ENCODE results near the gene KCNQ1.

The KCNQ1 gene

DNA sequence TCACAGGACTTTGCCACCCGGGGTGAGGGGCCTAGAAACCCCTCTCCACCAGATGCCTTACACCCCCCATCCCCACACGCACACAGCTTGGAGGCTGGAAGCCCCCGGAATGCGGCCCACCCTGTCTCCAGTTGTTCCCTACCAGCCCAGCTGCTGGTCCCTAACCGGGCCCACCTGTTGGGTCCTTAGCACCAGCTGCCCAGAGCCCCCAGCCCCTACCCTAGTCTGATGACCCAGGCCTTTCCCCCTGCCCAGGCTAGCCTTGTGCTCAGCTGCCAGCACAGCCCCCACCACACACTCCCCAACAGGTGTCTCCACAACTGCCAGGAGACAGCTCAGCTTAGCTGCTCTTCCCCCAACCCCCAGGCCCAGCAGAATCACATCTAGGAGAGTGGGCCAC lies 373.7 kb downstream of the KCNQ1 start:
- FAIRE-seq: no peak
- TF ChIP-seq POLR2A (IDR thresholded peaks at IDR 0.05; ENCODE audit: low read depth, low read length): no peak
- DNase-seq (ENCODE audit: insufficient read length, low spot score): no peak

DNA sequence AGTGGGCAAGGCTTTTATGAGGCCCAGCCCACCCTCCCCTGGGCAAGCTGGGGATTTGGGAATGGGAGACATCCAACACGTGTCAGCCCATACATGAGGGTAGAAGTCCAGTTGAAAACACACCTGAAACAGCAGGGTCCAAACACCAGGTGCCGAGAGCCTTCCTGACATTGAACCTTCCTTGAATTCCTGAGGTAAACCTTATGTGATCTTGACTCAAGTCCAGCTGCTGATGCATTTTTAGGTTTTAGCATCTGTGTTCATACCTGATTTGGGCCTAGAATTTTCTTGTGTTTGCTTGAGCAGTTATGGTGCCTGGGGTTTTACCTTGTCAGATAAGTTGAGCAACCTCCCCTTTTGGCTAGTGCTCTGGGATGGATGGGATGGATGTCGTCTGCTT lies 374.5 kb downstream of the KCNQ1 start:
- FAIRE-seq (no peak), DNase-seq (ENCODE audit: insufficient read length, low spot score) (no peak)
- TF ChIP-seq POLR2AphosphoS5 (IDR thresholded peaks at IDR 0.05; ENCODE audit: low read depth, low read length): no peak
- TF ChIP-seq PAX5 (IDR thresholded peaks at IDR 0.05; ENCODE audit: insufficient read depth, low read length, severe bottlenecking): no peak
- TF ChIP-seq POU2F2 (IDR thresholded peaks at IDR 0.05; ENCODE audit: low read depth, low read length): no peak
- TF ChIP-seq POLR2A (IDR thresholded peaks at IDR 0.05; ENCODE audit: low read depth, low read length): no peak
- no peak for TF ChIP-seq TAF1 (IDR thresholded peaks at IDR 0.05; ENCODE audit: low read depth, low read length)
- TF ChIP-seq SPI1 (IDR thresholded peaks at IDR 0.05; ENCODE audit: low read depth, low read length): no peak

DNA sequence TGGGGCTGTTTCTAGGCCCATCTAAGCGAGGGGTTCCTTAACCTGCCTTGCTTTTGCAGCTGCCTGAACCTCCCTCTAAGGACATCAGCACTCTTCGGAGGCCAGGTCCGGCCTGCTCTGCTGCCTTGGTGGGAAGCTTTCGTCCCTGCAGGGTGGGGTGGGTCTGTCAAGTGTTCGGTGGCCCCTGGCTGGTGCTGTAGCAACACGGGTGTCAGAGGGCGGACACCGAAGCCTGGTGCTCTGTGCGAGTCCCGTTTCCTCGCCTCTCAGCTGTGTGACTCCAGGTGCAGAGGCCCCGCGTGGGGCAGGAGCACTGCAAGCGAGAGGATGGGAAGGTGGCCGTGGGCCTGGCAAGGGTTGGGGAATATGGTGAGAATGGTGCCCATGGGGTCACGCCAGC lies 376.2 kb downstream of the KCNQ1 start:
- no peak for DNase-seq (ENCODE audit: insufficient read length, low spot score)
- FAIRE-seq: no peak
- TF ChIP-seq SPI1 (IDR thresholded peaks at IDR 0.05; ENCODE audit: low read depth, low read length) (no peak), POU2F2 (IDR thresholded peaks at IDR 0.05; ENCODE audit: low read depth, low read length) (no peak), TAF1 (IDR thresholded peaks at IDR 0.05; ENCODE audit: low read depth, low read length) (no peak), POLR2A (IDR thresholded peaks at IDR 0.05; ENCODE audit: low read depth, low read length) (no peak), POLR2AphosphoS5 (IDR thresholded peaks at IDR 0.05; ENCODE audit: low read depth, low read length) (no peak), PAX5 (IDR thresholded peaks at IDR 0.05; ENCODE audit: insufficient read depth, low read length, severe bottlenecking) (no peak)

DNA sequence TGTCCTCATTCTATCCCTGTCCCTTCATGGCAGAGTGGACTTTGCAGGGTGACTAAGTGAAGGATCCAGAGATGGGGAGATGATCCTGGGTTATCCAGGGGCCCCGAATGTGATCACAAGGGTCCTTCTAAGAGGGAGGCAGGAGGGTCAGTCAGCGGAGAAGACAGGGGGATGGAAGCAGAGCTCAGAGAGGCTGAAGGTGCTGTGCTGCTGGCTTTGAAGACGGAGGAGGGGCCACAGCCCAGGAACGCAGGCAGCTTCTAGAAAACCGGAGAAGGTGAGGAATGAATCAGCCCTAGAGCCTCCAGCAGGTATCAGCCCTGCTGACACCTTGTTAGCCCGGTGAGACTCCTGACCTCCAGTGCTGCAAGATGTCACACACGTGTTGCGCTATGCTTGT lies 377.1 kb downstream of the KCNQ1 start:
- DNase-seq (ENCODE audit: insufficient read length, low spot score) (no peak), FAIRE-seq (no peak)
- no peak for TF ChIP-seq TAF1 (IDR thresholded peaks at IDR 0.05; ENCODE audit: low read depth, low read length)
- TF ChIP-seq SPI1 (IDR thresholded peaks at IDR 0.05; ENCODE audit: low read depth, low read length): no peak
- TF ChIP-seq POU2F2 (IDR thresholded peaks at IDR 0.05; ENCODE audit: low read depth, low read length): no peak
- no peak for TF ChIP-seq PAX5 (IDR thresholded peaks at IDR 0.05; ENCODE audit: insufficient read depth, low read length, severe bottlenecking)
- no peak for TF ChIP-seq POLR2AphosphoS5 (IDR thresholded peaks at IDR 0.05; ENCODE audit: low read depth, low read length)
- TF ChIP-seq POLR2A (IDR thresholded peaks at IDR 0.05; ENCODE audit: low read depth, low read length): no peak

DNA sequence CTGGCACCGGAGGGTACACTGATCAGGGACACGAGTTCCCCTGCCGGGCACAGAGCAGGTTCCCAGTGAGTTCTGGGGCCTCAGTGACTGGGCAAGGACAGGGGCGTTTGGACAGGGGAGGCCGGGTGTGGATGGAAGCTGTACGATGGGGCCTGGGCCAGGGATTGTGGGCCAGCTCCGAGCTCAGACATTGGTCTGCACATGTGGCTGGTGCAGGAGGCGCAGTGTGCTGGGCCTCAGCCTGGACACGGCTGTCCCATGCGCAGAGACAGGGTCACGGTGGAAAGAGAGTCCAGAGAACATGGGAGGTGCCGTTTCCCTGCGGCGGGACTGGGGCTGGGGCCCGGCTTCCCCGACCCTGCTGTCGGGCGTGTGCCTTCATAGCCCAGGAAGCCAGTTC lies 380.0 kb downstream of the KCNQ1 start:
- no peak for FAIRE-seq
- no peak for TF ChIP-seq TAF1 (IDR thresholded peaks at IDR 0.05; ENCODE audit: low read depth, low read length)
- no peak for TF ChIP-seq POLR2AphosphoS5 (IDR thresholded peaks at IDR 0.05; ENCODE audit: low read depth, low read length)
- TF ChIP-seq PAX5 (IDR thresholded peaks at IDR 0.05; ENCODE audit: insufficient read depth, low read length, severe bottlenecking): no peak
- TF ChIP-seq POU2F2 (IDR thresholded peaks at IDR 0.05; ENCODE audit: low read depth, low read length): no peak
- TF ChIP-seq SPI1 (IDR thresholded peaks at IDR 0.05; ENCODE audit: low read depth, low read length): no peak
- TF ChIP-seq POLR2A (IDR thresholded peaks at IDR 0.05; ENCODE audit: low read depth, low read length): no peak
- DNase-seq (ENCODE audit: insufficient read length, low spot score): no peak

DNA sequence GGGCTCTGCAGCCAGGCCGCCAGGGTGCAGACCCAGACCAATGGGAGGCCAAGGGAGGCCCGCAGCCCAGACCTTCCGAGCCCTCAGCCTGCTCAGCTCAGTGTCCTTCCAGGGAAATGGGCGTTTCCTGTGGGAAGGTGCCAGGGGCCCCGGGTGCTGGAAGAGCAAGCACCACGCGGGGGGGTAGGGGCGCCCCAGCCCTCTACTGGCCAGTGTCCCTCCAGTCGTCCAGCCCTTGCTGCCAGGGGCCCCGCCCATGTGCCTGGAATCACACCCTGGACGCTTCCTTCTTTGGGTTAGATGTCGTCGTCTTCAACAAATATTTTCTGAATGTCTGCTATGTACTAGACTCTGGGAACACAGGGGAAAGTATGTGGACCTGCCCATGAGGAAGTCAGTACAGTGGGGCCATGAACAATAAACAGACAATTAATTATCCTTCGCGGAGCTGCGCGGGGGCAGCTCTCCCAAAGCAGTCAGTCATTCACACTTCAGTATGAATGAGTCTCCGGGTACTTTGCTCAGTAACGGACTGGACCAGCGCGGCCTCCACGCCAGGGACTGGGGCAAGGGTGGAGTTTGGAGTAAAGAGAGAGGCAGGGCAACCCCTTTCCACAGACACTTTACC lies 380.6 kb downstream of the KCNQ1 start:
- no peak for DNase-seq (ENCODE audit: insufficient read length, low spot score)
- FAIRE-seq: no peak
- TF ChIP-seq PAX5 (IDR thresholded peaks at IDR 0.05; ENCODE audit: insufficient read depth, low read length, severe bottlenecking) (no peak), POLR2AphosphoS5 (IDR thresholded peaks at IDR 0.05; ENCODE audit: low read depth, low read length) (no peak), POLR2A (IDR thresholded peaks at IDR 0.05; ENCODE audit: low read depth, low read length) (no peak), POU2F2 (IDR thresholded peaks at IDR 0.05; ENCODE audit: low read depth, low read length) (no peak)

DNA sequence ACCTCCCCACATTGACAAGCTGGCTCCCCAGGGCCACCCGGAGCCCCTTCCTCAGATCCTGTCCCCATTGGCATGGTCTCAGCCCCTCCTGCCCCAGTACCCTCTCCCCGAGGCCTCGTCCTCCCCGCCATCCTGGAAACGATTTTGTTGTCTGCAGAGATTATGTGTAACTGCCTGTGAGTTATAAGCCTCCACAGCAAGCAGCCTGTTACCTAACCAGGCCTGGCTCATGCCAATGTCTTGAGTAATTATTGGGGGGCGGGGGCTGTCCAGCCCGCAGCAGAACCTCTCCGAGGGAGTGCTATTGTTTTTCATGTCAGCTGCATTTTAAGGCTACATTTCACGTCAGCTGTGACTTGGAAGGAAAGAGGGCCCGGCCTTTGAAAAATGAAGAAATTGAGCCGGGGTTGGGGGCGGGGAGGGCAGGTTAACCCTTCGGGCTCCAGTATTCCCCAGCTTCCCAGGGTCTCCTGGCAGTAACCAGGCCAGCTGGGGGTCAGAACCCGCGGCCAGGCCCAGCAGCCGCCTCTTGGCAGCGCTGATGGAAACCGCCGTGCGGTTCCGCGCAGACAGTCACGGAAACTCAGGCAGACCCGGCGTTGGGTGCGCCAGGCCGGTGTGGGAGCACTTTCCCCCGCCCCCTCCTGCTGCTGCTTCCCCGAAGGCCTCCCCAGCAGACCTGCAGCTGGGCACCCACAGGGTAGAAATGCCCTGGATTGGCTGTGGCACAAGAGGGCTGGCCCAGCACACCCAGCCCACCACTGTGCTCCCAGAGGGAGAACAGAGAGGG lies 381.3 kb downstream of the KCNQ1 start:
- DNase-seq (ENCODE audit: insufficient read length, low spot score): no peak
- FAIRE-seq: no peak
- TF ChIP-seq POLR2AphosphoS5 (IDR thresholded peaks at IDR 0.05; ENCODE audit: low read depth, low read length) (no peak), SPI1 (IDR thresholded peaks at IDR 0.05; ENCODE audit: low read depth, low read length) (no peak), PAX5 (IDR thresholded peaks at IDR 0.05; ENCODE audit: insufficient read depth, low read length, severe bottlenecking) (no peak), POU2F2 (IDR thresholded peaks at IDR 0.05; ENCODE audit: low read depth, low read length) (no peak), TAF1 (IDR thresholded peaks at IDR 0.05; ENCODE audit: low read depth, low read length) (no peak), POLR2A (IDR thresholded peaks at IDR 0.05; ENCODE audit: low read depth, low read length) (no peak)

DNA sequence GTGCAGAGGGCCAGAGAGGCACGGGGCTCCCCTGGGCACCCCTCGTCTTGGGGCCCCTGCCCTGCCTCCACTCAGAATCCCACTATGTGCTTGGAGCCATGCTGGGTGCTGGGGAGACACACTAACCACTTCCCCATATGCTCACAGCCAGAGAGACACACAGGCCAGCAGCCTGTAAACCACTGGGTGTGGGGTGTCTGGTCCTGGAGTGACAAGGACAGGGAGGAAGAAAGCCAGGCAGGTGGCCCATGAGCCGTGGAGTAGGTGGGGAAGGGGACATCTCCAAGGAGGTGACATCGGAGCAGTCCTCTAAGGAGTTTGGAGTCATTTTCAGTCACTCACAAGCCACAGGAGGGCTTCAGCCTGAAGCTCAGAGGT lies 381.9 kb downstream of the KCNQ1 start:
- FAIRE-seq (no peak), DNase-seq (ENCODE audit: insufficient read length, low spot score) (no peak)
- TF ChIP-seq TAF1 (IDR thresholded peaks at IDR 0.05; ENCODE audit: low read depth, low read length) (no peak), SPI1 (IDR thresholded peaks at IDR 0.05; ENCODE audit: low read depth, low read length) (no peak), POLR2AphosphoS5 (IDR thresholded peaks at IDR 0.05; ENCODE audit: low read depth, low read length) (no peak), POU2F2 (IDR thresholded peaks at IDR 0.05; ENCODE audit: low read depth, low read length) (no peak)

DNA sequence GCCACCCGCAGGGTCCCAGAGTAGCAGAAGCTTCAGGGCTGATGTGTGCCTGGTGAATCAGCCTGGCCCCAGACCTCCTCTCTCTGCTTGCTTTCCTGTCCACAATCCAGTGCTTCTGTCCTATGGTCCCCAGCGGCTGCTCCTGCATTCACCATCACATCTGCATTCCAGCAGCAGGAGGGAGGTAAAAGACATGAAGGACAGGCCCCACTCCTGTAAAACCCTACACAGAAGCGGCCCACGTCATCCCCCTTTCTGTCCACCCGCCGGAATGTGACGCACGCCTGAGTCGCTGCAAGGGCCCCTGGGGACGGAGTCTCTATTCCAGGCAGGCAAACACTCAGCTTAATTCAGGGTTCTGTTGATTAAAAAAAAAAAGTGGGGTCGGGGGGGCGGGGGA lies 382.4 kb downstream of the KCNQ1 start:
- FAIRE-seq: no peak
- TF ChIP-seq POU2F2 (IDR thresholded peaks at IDR 0.05; ENCODE audit: low read depth, low read length): no peak
- no peak for TF ChIP-seq PAX5 (IDR thresholded peaks at IDR 0.05; ENCODE audit: insufficient read depth, low read length, severe bottlenecking)
- TF ChIP-seq SPI1 (IDR thresholded peaks at IDR 0.05; ENCODE audit: low read depth, low read length): no peak
- DNase-seq (ENCODE audit: insufficient read length, low spot score): no peak

DNA sequence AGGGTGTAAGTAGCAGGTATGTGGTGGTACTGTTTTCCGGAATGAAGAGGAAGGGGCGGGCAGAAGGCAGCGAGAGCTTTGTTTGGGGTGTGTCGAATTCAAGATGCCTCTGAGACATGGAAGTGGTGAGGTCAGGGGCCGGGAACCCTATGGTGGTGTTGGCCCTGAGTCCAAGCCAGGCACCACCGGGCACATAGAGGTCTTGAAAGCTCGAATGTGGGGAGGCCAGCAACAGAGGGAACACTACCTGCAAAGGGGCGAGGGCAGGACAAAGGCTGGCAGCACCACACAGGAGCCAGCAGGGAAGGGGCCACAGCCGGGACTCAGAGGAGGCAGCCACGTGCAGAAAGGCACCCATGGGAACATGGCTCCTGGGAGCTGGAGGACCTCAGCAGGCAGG lies 383.0 kb downstream of the KCNQ1 start:
- TF ChIP-seq TAF1 (IDR thresholded peaks at IDR 0.05; ENCODE audit: low read depth, low read length) (no peak), POLR2A (IDR thresholded peaks at IDR 0.05; ENCODE audit: low read depth, low read length) (no peak), POU2F2 (IDR thresholded peaks at IDR 0.05; ENCODE audit: low read depth, low read length) (no peak), SPI1 (IDR thresholded peaks at IDR 0.05; ENCODE audit: low read depth, low read length) (no peak), PAX5 (IDR thresholded peaks at IDR 0.05; ENCODE audit: insufficient read depth, low read length, severe bottlenecking) (no peak), POLR2AphosphoS5 (IDR thresholded peaks at IDR 0.05; ENCODE audit: low read depth, low read length) (no peak)
- FAIRE-seq (no peak), DNase-seq (ENCODE audit: insufficient read length, low spot score) (no peak)

Measured in GM12891 (cell line).